Kidney (tissue), 14 donors: ENCODE results near the gene SPATA18. TPM values are rescaled to one million over a fixed set of nuclear protein-coding genes. Genes with fewer than 3 reads are reported as not detected.

Experiments used
- DNase-seq, 5 donors: peaks; one replicate each; pipeline ENCODE4 v3.0.0-alpha.2; 2013 to 2020
- FAIRE-seq: peaks from 2 replicates; lab custom pipeline; 2012; peaks lifted over from hg19 to GRCh38; lab: Jason Lieb, UNC
- H3K27ac ChIP-seq, 2 donors: one replicate each; pipeline ENCODE4 v1.7.0; 2013; ENCODE audit warnings: low read depth in 2 of 2, low read length in 2 of 2, inconsistent platforms in 1 of 2
- H3K27me3 ChIP-seq: one replicate; pipeline ENCODE4 v1.7.1; 2013; ENCODE audit warnings: low read length, inconsistent platforms; ENCODE audit not compliant: control insufficient read depth, insufficient read depth
- H3K36me3 ChIP-seq, 3 donors: one replicate each; pipeline versions ENCODE4 v1.7.0 to v1.7.1; 2013; ENCODE audit warnings: low read length in 3 of 3, control low read depth in 1 of 3, inconsistent platforms in 1 of 3; ENCODE audit not compliant: insufficient read depth in 3 of 3, control insufficient read depth in 2 of 3
- H3K4me1 ChIP-seq, 3 donors: one replicate each; pipeline versions ENCODE4 v1.7.0 to v1.7.1; 2013; ENCODE audit warnings: low read length in 3 of 3, inconsistent platforms in 1 of 3, low read depth in 1 of 3; ENCODE audit not compliant: control insufficient read depth in 2 of 3, insufficient read depth in 2 of 3
- H3K4me3 ChIP-seq, 3 donors: one replicate each; pipeline versions ENCODE4 v1.7.0 to v1.8.1; 2013; ENCODE audit warnings: low read length in 3 of 3, control low read depth in 1 of 3, inconsistent platforms in 1 of 3
- H3K9ac ChIP-seq, 3 donors: one replicate each; pipeline versions ENCODE4 v1.7.0 to v1.7.1; 2013; ENCODE audit warnings: low read length in 3 of 3, control low read depth in 1 of 3, inconsistent platforms in 1 of 3
- H3K9me3 ChIP-seq, 3 donors: one replicate each; pipeline versions ENCODE4 v1.7.0 to v1.7.1; 2013; ENCODE audit warnings: low read length in 3 of 3, control low read depth in 1 of 3, inconsistent platforms in 1 of 3; ENCODE audit not compliant: control insufficient read depth in 2 of 3, insufficient read depth in 1 of 3
- intact Hi-C: fragments of 100-400 bp; cut with DNase I; formaldehyde crosslinking; loops from one replicate; pipeline ENCODE4 v1.11.1; 2022
- polyA plus RNA-seq: library from polyadenylated mRNA; stranded (reverse); fragments of 350-450 nt; fragmentation: Illumina TruSeq; extraction: RNeasy Lipid Tissue Mini Kit (QIAGEN cat#74804); gene quantifications from one replicate; pipeline ENCODE4 v1.2.3, GENCODE V29; 2014; ENCODE audit warnings: low read depth, low replicate concordance; ENCODE audit not compliant: insufficient read depth
- total RNA-seq: library from RNA; stranded (reverse); fragmentation: NEBNext Ultra II Directional; extraction: Animal tissue kit (Norgen Biotek cat#: 25700); gene quantifications from one replicate; pipeline ENCODE4 v1.2.1, GENCODE V29; 2021
- TF ChIP-seq, protein P1 (sequence below): IDR thresholded peaks from 3 replicates; pipeline ENCODE4 v1.5.1; 2012; ENCODE audit warnings: mild to moderate bottlenecking, moderate library complexity, borderline replicate concordance; ENCODE audit not compliant: insufficient read depth; ENCODE audit errors: extremely low read depth
- donor health status: control.
- donor health status: control.
- donor health status: control.
- donor health status: control.
- donor health status: control.
- donor health status: DM: yes; HTN: yes; CAD: no.
- donor health status: Normal renal cell carcinoma (clear cell type).

The SPATA18 gene
- total and polyA plus RNA-seq, 2 donors from 2014 or later = 5.9 to 11.6 TPM

DNA sequence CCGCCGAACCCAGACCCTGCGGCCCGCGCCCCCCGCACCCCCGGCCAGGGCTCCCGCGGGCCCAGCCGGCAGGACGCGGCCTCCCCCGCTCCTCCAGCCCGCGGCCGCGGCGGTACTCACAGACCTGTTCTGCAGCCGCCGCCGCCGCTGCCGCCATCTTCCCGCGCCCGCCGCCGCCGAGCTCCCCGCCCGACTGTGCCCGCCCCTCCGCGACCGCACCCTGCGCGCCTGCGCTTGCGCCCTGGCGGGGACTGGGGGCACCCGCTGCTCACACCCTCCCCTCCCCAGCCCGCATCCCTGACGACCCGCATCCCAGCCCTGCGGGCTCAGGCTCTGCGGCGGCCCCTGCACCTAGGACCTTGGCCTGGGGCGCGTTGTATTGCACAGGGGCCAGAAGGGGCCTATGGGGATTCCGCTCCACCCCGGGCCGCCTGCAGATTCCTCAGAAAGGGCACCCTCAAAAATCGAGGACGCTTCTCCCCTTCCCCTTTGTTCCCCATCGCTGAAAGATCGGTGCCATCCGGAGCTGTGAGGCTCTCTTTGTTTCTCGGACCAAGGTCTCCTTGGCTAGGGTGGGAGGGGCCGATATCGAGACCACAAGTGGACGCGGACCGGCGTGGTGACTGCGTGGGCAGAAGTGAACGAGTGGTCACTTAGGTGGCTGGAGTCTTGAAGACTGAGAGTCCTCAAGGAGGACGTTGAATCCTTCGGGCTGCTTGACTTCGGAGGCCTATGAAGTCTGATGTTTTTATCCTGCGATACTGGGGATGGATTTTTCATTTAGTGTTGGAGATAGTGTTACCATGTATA is 12.8 kb upstream of the SPATA18 start, which contains the start of gene SGCB:
SGCB (minus strand) TSS at position 197 of the 810 bp plus-strand sequence; CDS start at position 157, 40 bp downstream.
- intact Hi-C loops = no loop called here
- Histone ChIP-seq H3K27me3 (no peaks in the 10 kb centered on the region), H3K36me3 (no peaks in the 10 kb centered on the region), H3K27ac (peak within 1 kb of the TSS in 1 of 2 donors; percentile 38), H3K4me1 (peaks cover 0 to 7% (median 0%) of the 10 kb centered on the region in 3 donors), H3K9ac (peak within 1 kb of the TSS; percentile 28 to 75 (median 54)), H3K4me3 (peak within 1 kb of the TSS; percentile 72 to 84 (median 77)), H3K9me3 (no peaks in the 10 kb centered on the region)
- TF ChIP-seq, protein P1, sequence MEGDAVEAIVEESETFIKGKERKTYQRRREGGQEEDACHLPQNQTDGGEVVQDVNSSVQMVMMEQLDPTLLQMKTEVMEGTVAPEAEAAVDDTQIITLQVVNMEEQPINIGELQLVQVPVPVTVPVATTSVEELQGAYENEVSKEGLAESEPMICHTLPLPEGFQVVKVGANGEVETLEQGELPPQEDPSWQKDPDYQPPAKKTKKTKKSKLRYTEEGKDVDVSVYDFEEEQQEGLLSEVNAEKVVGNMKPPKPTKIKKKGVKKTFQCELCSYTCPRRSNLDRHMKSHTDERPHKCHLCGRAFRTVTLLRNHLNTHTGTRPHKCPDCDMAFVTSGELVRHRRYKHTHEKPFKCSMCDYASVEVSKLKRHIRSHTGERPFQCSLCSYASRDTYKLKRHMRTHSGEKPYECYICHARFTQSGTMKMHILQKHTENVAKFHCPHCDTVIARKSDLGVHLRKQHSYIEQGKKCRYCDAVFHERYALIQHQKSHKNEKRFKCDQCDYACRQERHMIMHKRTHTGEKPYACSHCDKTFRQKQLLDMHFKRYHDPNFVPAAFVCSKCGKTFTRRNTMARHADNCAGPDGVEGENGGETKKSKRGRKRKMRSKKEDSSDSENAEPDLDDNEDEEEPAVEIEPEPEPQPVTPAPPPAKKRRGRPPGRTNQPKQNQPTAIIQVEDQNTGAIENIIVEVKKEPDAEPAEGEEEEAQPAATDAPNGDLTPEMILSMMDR = no peak
- FAIRE-seq (no peak), DNase-seq (peak; percentile 79 to 87 (median 83))

GRCh38 chr4:52045028-52045427 is 6.1 kb upstream of the SPATA18 start:
- DNase-seq (no peak), FAIRE-seq (no peak)
- no peak overlapping the region for H3K4me3 ChIP-seq
- no peak overlapping the region for H3K9ac ChIP-seq
- TF ChIP-seq, protein P1 = no peak
- H3K27ac ChIP-seq = no peak overlapping the region
- intact Hi-C loops = no loop called here
- H3K36me3 ChIP-seq = no peaks in the 10 kb centered on the region
- no peaks in the 10 kb centered on the region for H3K9me3 ChIP-seq
- no peaks in the 10 kb centered on the region for H3K4me1 ChIP-seq
- no peaks in the 10 kb centered on the region for H3K27me3 ChIP-seq

- H3K4me1 ChIP-seq = peaks cover 0 to 2% (median 0%) of the 10 kb centered on the region in 3 donors
- intact Hi-C loops = no loop called here
- no peaks in the 10 kb centered on the region for H3K36me3 ChIP-seq
- DNase-seq (no peak), FAIRE-seq (no peak)
- H3K9ac ChIP-seq = no peak overlapping the region
- H3K9me3 ChIP-seq = no peaks in the 10 kb centered on the region
- peaks cover 6% of the 10 kb centered on the region for H3K27me3 ChIP-seq
- TF ChIP-seq, protein P1 = no peak
- H3K27ac ChIP-seq = no peak overlapping the region
- H3K4me3 ChIP-seq = no peak overlapping the region
Observed at GRCh38 chr4:52049266-52049665, 1.8 kb upstream of the SPATA18 start.
